ENCODE data around the gene GTF3C1.

The GTF3C1 gene

GRCh38 chr16:27421961-27422740 is 127.6 kb downstream of the GTF3C1 start:
- DNase-seq (ENCODE audit: extremely low spot score) = no peak
- POLR2A ChIA-PET = no interaction called here
- TF ChIP-seq, protein P1, sequence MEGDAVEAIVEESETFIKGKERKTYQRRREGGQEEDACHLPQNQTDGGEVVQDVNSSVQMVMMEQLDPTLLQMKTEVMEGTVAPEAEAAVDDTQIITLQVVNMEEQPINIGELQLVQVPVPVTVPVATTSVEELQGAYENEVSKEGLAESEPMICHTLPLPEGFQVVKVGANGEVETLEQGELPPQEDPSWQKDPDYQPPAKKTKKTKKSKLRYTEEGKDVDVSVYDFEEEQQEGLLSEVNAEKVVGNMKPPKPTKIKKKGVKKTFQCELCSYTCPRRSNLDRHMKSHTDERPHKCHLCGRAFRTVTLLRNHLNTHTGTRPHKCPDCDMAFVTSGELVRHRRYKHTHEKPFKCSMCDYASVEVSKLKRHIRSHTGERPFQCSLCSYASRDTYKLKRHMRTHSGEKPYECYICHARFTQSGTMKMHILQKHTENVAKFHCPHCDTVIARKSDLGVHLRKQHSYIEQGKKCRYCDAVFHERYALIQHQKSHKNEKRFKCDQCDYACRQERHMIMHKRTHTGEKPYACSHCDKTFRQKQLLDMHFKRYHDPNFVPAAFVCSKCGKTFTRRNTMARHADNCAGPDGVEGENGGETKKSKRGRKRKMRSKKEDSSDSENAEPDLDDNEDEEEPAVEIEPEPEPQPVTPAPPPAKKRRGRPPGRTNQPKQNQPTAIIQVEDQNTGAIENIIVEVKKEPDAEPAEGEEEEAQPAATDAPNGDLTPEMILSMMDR (IDR thresholded peaks at IDR 0.05; ENCODE audit: control extremely low read depth, extremely low read depth, low read depth, missing control alignments) = no peak
- CTCF ChIA-PET = interaction anchor here (0.9 to 3.0 kb wide), 3 partner anchors 15 to 30 kb away, joined by 4 to 11 read pairs (median 4); no protein-coding TSS in a partner anchor

DNA sequence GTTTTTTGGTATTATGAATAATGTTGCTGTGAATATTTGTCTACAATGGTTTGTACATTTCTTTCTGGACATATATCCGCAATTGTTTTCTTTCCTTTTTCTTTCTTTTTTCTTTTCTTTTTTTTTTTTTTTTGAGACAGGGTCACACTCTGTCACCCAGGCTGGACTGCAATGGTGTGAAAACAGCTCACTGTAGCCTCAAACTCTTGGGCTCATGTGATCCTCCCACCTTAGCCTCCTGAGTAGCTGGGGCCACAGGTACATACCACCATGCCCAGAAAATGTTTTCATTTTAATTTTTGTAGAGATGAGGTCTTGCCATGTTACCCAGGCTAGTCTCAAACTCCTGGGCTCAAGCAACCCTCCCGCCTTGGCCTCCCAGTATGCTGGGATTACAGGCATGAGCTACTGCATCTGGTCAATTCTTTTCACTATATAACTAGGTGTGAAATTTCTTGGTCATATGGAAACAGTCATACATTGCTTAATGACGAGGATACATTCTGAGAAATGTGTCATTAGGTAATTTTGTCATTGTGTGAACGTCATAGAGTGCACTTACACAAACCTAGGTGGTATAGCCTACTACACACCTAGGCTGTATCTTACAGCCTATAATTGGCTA is 132.6 kb downstream of the GTF3C1 start:
- DNase-seq (ENCODE audit: extremely low spot score) = no peak
- TF ChIP-seq, protein P1 (IDR thresholded peaks at IDR 0.05; ENCODE audit: control extremely low read depth, extremely low read depth, low read depth, missing control alignments) = no peak
- POLR2A ChIA-PET = no interaction called here
- CTCF ChIA-PET = interaction anchor here (1.2 to 1.5 kb wide), 2 partner anchors 29 to 42 kb away, joined by 3 to 4 read pairs; no protein-coding TSS in a partner anchor

DNA sequence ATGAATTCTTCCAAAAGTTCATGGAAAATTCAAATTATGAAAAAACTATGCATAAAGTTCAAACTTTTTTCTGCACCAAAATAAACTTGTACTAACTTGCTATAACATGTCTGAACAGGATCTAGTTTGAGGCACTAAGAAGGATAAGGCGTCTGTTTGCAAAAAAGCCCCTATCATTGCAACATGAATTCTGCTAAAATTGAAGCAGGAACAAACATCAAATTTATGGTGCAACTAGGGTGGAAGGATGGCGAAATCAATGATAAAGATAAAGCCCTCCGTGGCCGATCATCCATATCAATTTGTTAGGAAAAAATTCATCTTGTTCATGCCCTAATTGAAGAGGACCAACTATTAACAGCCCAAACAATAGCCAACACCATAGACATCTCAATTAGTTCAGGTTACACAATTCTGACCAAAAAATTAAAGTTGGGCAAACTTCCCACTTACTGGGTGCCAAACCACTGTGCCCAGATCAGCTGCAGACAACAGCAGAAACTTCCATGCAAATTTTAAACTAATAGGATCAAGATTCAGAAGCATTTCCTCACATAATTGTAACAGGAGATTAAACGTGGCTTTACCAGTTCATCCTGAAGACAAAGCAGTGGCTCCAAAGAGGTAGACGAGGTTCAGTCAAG is 134.8 kb downstream of the GTF3C1 start:
- DNase-seq (ENCODE audit: extremely low spot score) = no peak
- CTCF ChIA-PET = no interaction called here
- POLR2A ChIA-PET = no interaction called here
- TF ChIP-seq, protein P1 (IDR thresholded peaks at IDR 0.05; ENCODE audit: control extremely low read depth, extremely low read depth, low read depth, missing control alignments) = no peak

DNA sequence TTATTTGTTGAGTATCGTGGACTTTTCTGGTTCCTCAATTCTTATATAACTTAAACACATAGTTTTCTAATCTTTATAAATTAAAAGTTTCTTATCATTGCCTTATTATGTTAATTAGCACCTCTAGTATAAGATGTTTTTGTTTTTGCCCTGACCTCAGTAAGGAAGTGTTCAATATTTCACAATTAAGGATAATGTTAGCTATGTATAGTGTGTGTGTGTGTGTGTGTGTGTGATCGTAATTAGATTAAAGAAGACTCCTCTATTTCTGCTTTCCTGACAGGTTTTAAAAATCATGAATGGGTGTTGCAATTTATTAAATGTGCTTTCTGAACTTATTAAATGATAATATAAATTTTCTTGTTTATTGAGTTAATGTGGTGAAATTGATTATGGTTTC is 135.8 kb downstream of the GTF3C1 start:
- no peak for DNase-seq (ENCODE audit: extremely low spot score)
- POLR2A ChIA-PET = no interaction called here
- TF ChIP-seq, protein P1 (IDR thresholded peaks at IDR 0.05; ENCODE audit: control extremely low read depth, extremely low read depth, low read depth, missing control alignments) = no peak
- CTCF ChIA-PET = no interaction called here

- POLR2A ChIA-PET = no interaction called here
- TF ChIP-seq, protein P1 (IDR thresholded peaks at IDR 0.05; ENCODE audit: control extremely low read depth, extremely low read depth, low read depth, missing control alignments) = no peak
- no peak for DNase-seq (ENCODE audit: extremely low spot score)
- CTCF ChIA-PET = no interaction called here
Observed at GRCh38 chr16:27410761-27411160, 139.0 kb downstream of the GTF3C1 start.
